G401.6 (cell line): Measurements from ENCODE around the gene GMEB2.
"Not testable (repeated sequence)": the region's sequence is repeated elsewhere in the genome, so short reads cannot be mapped to it uniquely, and the experiment has no call there.

Source experiments
- FAIRE-seq: peaks from 2 replicates; lab custom pipeline; 2012; peaks lifted over from hg19 to GRCh38; lab: Jason Lieb, UNC

The GMEB2 gene

GRCh38 chr20:63570281-63571086, 56.4 kb downstream of the GMEB2 start:
- FAIRE-seq: no peak

DNA sequence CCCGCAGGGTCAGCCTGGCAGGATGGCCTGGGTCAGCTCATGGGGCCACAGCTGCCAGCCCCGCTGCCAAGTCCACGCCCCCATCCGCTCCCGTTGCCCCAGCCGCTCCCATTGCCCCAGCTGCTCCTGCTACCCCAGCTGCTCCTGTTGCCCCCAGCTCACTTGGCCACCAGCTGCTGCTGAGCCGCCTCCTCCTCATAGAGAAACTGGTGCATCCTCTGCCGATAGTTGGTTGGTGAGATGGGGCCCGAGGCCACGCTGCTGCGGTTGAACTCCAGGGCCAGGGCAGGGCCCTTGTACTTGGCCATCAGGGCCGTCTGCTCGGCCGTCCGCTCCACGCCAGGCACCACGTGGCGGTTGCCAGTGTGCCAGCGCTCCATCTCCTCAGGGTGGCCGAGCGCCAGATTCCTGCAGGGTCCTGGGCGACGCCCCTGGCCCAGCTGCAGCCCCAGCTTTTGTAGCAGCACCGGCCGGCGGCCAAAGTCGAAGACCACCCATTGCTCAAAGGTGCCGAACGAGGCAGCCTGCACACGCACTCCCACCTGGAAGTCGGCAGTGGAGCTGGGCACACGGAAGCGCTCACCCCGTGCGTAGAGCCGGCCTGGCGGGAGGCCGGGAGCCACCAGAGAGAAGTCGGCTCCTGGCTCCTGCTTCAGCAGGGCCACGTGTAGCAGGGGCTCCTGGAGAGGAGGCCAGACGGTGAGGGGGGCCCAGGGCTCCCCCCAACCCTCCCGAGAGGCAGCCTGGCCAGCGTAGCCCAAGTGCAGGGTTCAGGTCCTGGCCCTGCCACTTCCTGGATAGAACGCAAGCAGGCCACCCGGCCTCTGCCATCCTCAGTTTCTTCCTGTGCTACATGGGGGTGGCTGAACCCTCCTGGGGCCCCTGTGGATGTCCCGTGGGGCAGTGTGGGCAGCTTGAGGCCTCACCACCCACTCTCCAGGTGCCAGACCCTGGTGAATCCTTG, 57.6 kb downstream of the GMEB2 start:
- FAIRE-seq: no peak

DNA sequence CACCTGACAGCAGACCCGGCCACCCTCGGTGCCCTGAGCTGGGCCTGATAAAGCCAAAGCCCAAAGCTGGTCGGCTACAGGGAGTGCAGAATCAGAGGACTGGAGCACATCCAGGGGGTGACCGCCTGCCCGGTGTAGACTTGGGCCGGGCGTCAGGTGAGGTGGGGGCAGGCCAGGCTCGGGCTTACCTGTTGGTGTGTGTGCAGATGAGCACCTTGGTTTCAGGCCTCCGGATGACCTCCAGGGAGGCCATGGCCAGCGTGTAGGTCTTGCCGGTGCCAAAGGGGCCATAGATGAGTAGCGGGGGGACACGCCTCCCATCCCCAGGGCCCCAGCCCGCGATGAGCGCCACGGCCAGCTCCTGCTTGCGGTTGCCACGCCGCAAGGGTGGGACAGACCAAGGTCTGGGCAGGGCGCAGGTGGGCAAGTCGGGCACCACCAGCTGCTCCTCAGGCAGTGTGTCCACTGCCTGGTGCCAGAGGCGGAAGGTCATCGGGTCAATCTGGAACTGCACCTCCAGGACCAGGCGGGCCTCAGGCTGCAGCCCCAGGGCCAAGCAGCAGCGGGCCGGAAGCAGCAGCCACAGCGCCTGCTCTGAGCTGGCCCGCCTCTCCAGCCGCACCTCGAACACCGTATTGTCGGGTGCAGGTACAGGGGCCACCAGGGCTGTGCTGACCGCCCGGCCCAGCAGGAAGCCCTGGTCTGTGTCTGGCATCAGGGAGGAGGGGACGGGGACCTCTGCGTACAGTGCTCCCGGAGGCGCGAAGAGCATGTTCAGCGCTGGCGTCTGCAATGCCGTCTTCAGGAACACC, 58.5 kb downstream of the GMEB2 start:
- no peak for FAIRE-seq

DNA sequence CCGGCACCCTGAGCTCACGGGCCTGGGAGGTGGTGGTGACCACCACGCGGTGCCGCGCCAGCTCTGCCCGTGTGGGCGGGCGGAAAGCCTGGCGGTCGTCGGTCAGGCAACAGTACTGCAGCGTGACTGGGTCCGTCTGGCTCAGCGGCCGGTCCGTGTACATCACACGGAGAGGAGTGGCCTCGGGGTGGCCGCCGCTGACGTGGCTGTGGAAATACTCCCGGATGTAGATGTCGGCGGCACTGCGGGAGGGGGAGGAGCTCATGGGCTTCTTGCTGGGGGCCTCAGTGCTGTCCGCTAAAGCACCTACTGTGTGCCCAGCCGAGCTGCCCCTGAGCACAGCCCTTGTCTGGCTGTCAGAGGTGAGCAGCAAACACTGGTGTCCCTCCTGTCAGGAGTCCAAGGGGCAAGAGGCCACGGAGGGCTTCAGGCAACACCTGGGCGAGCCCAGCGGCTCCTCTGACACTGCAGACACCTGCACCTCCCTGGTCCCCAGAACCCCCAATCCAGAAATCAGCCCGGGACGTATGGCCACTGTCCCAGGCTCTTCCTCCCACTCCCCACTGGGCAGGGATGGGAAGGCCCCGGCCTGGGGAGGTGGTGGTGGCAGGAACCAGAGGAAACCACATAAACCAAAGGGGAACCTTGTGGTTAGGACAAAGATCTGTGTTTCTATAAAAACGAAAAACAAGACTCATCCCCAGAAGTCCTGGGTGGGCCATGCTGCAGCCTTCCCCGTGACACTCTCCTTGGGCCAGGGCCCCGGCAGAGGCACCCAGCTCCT, 59.3 kb downstream of the GMEB2 start:
- FAIRE-seq: no peak

DNA sequence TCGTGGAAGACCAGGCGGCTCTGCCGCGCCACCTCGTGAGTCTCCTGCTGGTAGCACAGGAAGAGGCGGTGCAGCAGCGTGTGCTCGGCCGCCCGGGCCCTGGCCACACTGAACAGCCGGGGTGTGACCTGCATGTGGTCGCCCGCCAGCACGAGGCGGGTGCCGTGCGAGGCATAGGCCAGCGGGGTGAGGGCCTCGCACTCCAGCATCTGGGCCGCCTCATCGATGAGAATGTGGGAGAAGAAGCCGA, 59.8 kb downstream of the GMEB2 start:
- no peak for FAIRE-seq

GRCh38 chr20:63566395-63567135, 60.3 kb downstream of the GMEB2 start:
- no peak for FAIRE-seq

- no peak for FAIRE-seq
Observed at GRCh38 chr20:63565699-63566335, 61.1 kb downstream of the GMEB2 start.

- FAIRE-seq: no peak
Observed at GRCh38 chr20:63565021-63565698, 61.7 kb downstream of the GMEB2 start.

- FAIRE-seq: no peak
Observed at GRCh38 chr20:63564036-63564810, 62.7 kb downstream of the GMEB2 start.

- FAIRE-seq: no peak
Observed at GRCh38 chr20:63563225-63563935, 63.5 kb downstream of the GMEB2 start.

- no peak for FAIRE-seq
Observed at GRCh38 chr20:63562461-63563224, 64.3 kb downstream of the GMEB2 start.

GRCh38 chr20:63561624-63562396, 65.1 kb downstream of the GMEB2 start:
- no peak for FAIRE-seq

- FAIRE-seq: no peak
Observed at GRCh38 chr20:63560856-63561609, 65.9 kb downstream of the GMEB2 start.

- FAIRE-seq: no peak
Observed at GRCh38 chr20:63560333-63560805, 66.5 kb downstream of the GMEB2 start.

GRCh38 chr20:63559485-63560332, 67.2 kb downstream of the GMEB2 start:
- not testable (repeated sequence) for FAIRE-seq
